Fibroblast of pulmonary artery (primary cell): Measurements from ENCODE around the gene FASTKD1.
"Not testable (repeated sequence)": the region's sequence is repeated elsewhere in the genome, so short reads cannot be mapped to it uniquely, and the experiment has no call there.

ENCODE experiments used
- DNase-seq: peaks from one replicate; pipeline ENCODE4 v3.0.0-alpha.2; 2010; ENCODE audit warnings: low read depth
- H3K4me3 ChIP-seq: replicated peaks from 2 replicates; pipeline ENCODE4 v1.5.1; 2011; ENCODE audit warnings: low read depth, mild to moderate bottlenecking, control low read depth, low read length, moderate library complexity
- CTCF ChIP-seq: IDR thresholded peaks from 2 replicates; pipeline ENCODE4 v1.5.1; 2011; ENCODE audit warnings: mild to moderate bottlenecking, control low read depth, low read length, inconsistent platforms; ENCODE audit errors: missing control alignments

The FASTKD1 gene

GRCh38 chr2:169573160-169573973, at the start of gene FASTKD1:
TSS of gene FASTKD1 (minus strand) at chr2:169573865. CDS start at chr2:169572029, 1,836 bp downstream.
- DNase-seq, result peak; percentile 89
- no peak for TF ChIP-seq CTCF
- peak within 1 kb of the TSS; percentile 67 for H3K4me3 ChIP-seq

- no peak for TF ChIP-seq CTCF
- no peak for DNase-seq
- H3K4me3 ChIP-seq, result no peak overlapping the region
These were observed 49.6 kb upstream of the FASTKD1 start for GRCh38 chr2:169623235-169623634.

GRCh38 chr2:169620509-169620908, 46.8 kb upstream of the FASTKD1 start:
- DNase-seq, result no peak
- TF ChIP-seq CTCF, result no peak

GRCh38 chr2:169619946-169620345, 46.3 kb upstream of the FASTKD1 start:
- H3K4me3 ChIP-seq, result no peak overlapping the region
- no peak for TF ChIP-seq CTCF
- no peak for DNase-seq

More at GRCh38 chr2:169620509-169620908, 46.8 kb upstream of the FASTKD1 start:
- H3K4me3 ChIP-seq, result no peak overlapping the region

GRCh38 chr2:169615982-169616381, 42.3 kb upstream of the FASTKD1 start:
- H3K4me3 ChIP-seq, DNase-seq: not testable (repeated sequence)

- H3K4me3 ChIP-seq, result no peak overlapping the region
- DNase-seq, result no peak
These were observed 40.2 kb upstream of the FASTKD1 start for GRCh38 chr2:169613876-169614275.

GRCh38 chr2:169609264-169609663, 35.6 kb upstream of the FASTKD1 start:
- no peak overlapping the region for H3K4me3 ChIP-seq
- TF ChIP-seq CTCF, result no peak
- DNase-seq, result no peak

More at GRCh38 chr2:169613876-169614275, 40.2 kb upstream of the FASTKD1 start:
- no peak for TF ChIP-seq CTCF
